B cell (primary cell): ENCODE results near the gene SELL. TPM values are rescaled to one million over a fixed set of nuclear protein-coding genes. Genes with fewer than 3 reads are reported as not detected.

ENCODE experiments used
- ATAC-seq: fragments of 200-7000 bp; cut with Tn5 transposase; one replicate; pipeline ENCODE4 v1.10.0; 2021; ENCODE audit warnings: low read depth, mild to moderate bottlenecking, moderate number of reproducible peaks, moderate library complexity
- CTCF ChIA-PET: fragments of 350-600 bp; sonication (Branson Sonifier 250); formaldehyde crosslinking; loops from one replicate; lab custom pipeline; 2021; ENCODE audit warnings: antibody characterized with exemption, inconsistent platforms; lab: Charles Lee
- POLR2A ChIA-PET: fragments of 350-600 bp; sonication (Branson Sonifier 250); formaldehyde crosslinking; loops from one replicate; lab custom pipeline; 2021; ENCODE audit warnings: antibody characterized with exemption; lab: Charles Lee
- DNase-seq: peaks from one replicate; pipeline ENCODE4 v3.0.0; 2013
- H2AFZ ChIP-seq: 2 replicates; pipeline ENCODE4 v1.6.1; 2012; ENCODE audit warnings: mild to moderate bottlenecking, low read depth, low read length; ENCODE audit not compliant: insufficient read depth, poor library complexity, severe bottlenecking
- H3K27ac ChIP-seq, 2 donors: 1 replicate in 1 of 2; 2 replicates in 1 of 2; pipeline ENCODE4 v1.5.1; 2012 to 2013; ENCODE audit warnings: low read length in 2 of 2, mild to moderate bottlenecking in 2 of 2, moderate library complexity in 1 of 2
- H3K27me3 ChIP-seq, 4 experiments: fragments of 200-600 bp in 1 of 4; sonication (generic) in 1 of 4; replicated peaks in 1 of 4; 1 replicate in 2 of 4; 2 replicates in 2 of 4; pipeline versions ENCODE4 v1.6.1 to v1.7.0; 2013 to 2016; ENCODE audit warnings: low read length in 3 of 4, mild to moderate bottlenecking in 2 of 4, mixed read lengths in 1 of 4, moderate library complexity in 1 of 4; ENCODE audit not compliant: insufficient read depth in 4 of 4, control insufficient read depth in 3 of 4; ENCODE audit errors: control extremely low read depth in 1 of 4
- H3K36me3 ChIP-seq, 2 experiments: replicated peaks in 1 of 2; 1 replicate in 1 of 2; 2 replicates in 1 of 2; pipeline versions ENCODE4 v1.6.1 to v1.7.1; 2013; ENCODE audit warnings: low read length in 1 of 2; ENCODE audit not compliant: insufficient read depth in 2 of 2, control insufficient read depth in 1 of 2; ENCODE audit errors: control extremely low read depth in 1 of 2, extremely low read depth in 1 of 2
- H3K4me1 ChIP-seq, 2 donors: fragments of 200-600 bp in 1 of 2; sonication (generic) in 1 of 2; 1 replicate in 1 of 2; 2 replicates in 1 of 2; pipeline versions ENCODE4 v1.5.1 to v1.6.1; 2013 to 2017; ENCODE audit warnings: low read length in 2 of 2; ENCODE audit not compliant: control insufficient read depth in 2 of 2, insufficient read depth in 2 of 2
- H3K4me2 ChIP-seq: replicated peaks from 2 replicates; pipeline ENCODE3; 2012; ENCODE audit warnings: mild to moderate bottlenecking, low read depth, low read length; ENCODE audit not compliant: poor library complexity, severe bottlenecking
- H3K4me3 ChIP-seq, 5 experiments: fragments of 200-600 bp in 1 of 5; sonication (generic) in 1 of 5; 1 replicate in 3 of 5; 2 replicates in 2 of 5; pipeline versions ENCODE4 v1.5.1 to v1.7.0; 2011 to 2016; ENCODE audit warnings: low read length in 4 of 5, mild to moderate bottlenecking in 4 of 5, low read depth in 2 of 5, control low read depth in 1 of 5, moderate library complexity in 1 of 5; ENCODE audit not compliant: insufficient read depth in 1 of 5; ENCODE audit errors: control extremely low read depth in 1 of 5, extremely low read depth in 1 of 5
- H3K79me2 ChIP-seq: fragments of 200-600 bp; sonication (generic); one replicate; pipeline ENCODE4 v1.6.0; 2016; ENCODE audit warnings: low read length; ENCODE audit not compliant: control insufficient read depth, insufficient read depth
- H3K9ac ChIP-seq: fragments of 200-600 bp; sonication (generic); 2 replicates; pipeline ENCODE4 v1.6.1; 2017; ENCODE audit warnings: mild to moderate bottlenecking, low read length, moderate library complexity
- H3K9me3 ChIP-seq, 3 donors: one replicate each; pipeline versions ENCODE4 v1.6.1 to v1.7.1; 2013; ENCODE audit warnings: low read length in 2 of 3; ENCODE audit not compliant: control insufficient read depth in 2 of 3, insufficient read depth in 1 of 3; ENCODE audit errors: control extremely low read depth in 1 of 3
- H4K20me1 ChIP-seq: 2 replicates; pipeline ENCODE4 v1.6.0; 2012; ENCODE audit warnings: mild to moderate bottlenecking, low read length; ENCODE audit not compliant: insufficient read depth, control insufficient read depth, poor library complexity, severe bottlenecking
- H3K27ac Mint-ChIP-seq: one replicate; pipeline ENCODE4 v1.8.0; 2021; ENCODE audit warnings: mixed read lengths
- H3K27me3 Mint-ChIP-seq: one replicate; pipeline ENCODE4 v1.8.0; 2021; ENCODE audit warnings: mixed read lengths
- H3K4me1 Mint-ChIP-seq: one replicate; pipeline ENCODE4 v1.8.0; 2021; ENCODE audit warnings: mixed read lengths
- H3K4me3 Mint-ChIP-seq: one replicate; pipeline ENCODE4 v1.8.0; 2021; ENCODE audit warnings: mixed read lengths
- H3K9me3 Mint-ChIP-seq: one replicate; pipeline ENCODE4 v1.8.0; 2022; ENCODE audit warnings: mixed read lengths; ENCODE audit not compliant: insufficient read depth
- EZH2 ChIP-seq: IDR thresholded peaks from 2 replicates; pipeline ENCODE4 v1.6.1; 2012; ENCODE audit warnings: borderline replicate concordance, low read depth, mild to moderate bottlenecking, moderate library complexity, low read length; ENCODE audit not compliant: insufficient read depth, poor library complexity, severe bottlenecking
- WGBS: methylation state at CpG from one replicate; pipeline ENCODE4 v1.1.5; 2013; ENCODE audit warnings: missing lambda C conversion rate; ENCODE audit not compliant: insufficient coverage; 5-methylcytosine and 5-hydroxymethylcytosine counted together
- intact Hi-C: fragments of 100-400 bp; cut with micrococcal nuclease; formaldehyde crosslinking; loops from one replicate; pipeline ENCODE4 v1.10.0; 2022
- polyA plus RNA-seq: library from polyadenylated mRNA; depleted of rRNA; stranded (reverse); fragments of >200 nt; gene quantifications from 2 replicates; pipeline ENCODE4 v1.2.3, GENCODE V29; 2012
- total RNA-seq, 2 donors: library from RNA; stranded (reverse); fragments of 120-200 nt in 1 of 2; gene quantifications; 1 replicate in 1 of 2; 2 replicates in 1 of 2; pipeline versions ENCODE4 v1.2.3 to v1.2.4, GENCODE V29; 2013 to 2022
- TF ChIP-seq, protein P1 (sequence below): fragments of 200-600 bp; IDR thresholded peaks from one replicate; pipeline ENCODE4 v1.8.0; 2022; ENCODE audit warnings: antibody characterized with exemption, mild to moderate bottlenecking

Gene SELL
- total and polyA plus RNA-seq, 2 donors (not counting 1 experiment from before 2014, with no cell fraction given) = 250 to 258 TPM

DNA sequence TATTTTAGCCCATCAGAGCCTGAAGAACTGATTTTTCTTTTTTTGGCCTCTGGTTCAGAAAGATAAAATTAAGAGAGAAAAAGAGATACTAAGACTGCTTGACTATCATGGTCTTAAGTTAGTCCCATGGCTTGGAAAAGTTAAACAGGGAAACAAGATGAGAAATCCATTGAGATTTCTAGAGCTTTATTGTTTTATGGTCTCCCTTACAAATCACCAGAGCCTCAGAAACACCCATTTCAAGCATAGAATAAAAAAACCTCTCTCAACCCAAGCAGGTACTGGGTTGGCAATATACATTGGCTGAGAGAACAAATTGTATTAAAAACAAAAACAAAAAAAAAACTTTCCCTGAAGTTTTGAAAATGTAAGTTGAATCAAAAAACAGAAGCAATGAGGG is 18.6 kb upstream of the SELL start:
- no peak for DNase-seq
- H3K9me3 Mint-ChIP-seq = no peaks in the 10 kb centered on the region
- H3K4me2 ChIP-seq = no peak overlapping the region
- H3K36me3 ChIP-seq = no peaks in the 10 kb centered on the region
- H4K20me1 ChIP-seq = no peaks in the 10 kb centered on the region
- H3K27ac ChIP-seq = no peak overlapping the region
- peaks cover 0 to 13% (median 2%) of the 10 kb centered on the region in 4 experiments for H3K27me3 ChIP-seq
- no peak for ATAC-seq
- no peaks in the 10 kb centered on the region for H3K9me3 ChIP-seq
- no peaks in the 10 kb centered on the region for H3K4me1 ChIP-seq
- no peak overlapping the region for H3K4me3 Mint-ChIP-seq
- no peak overlapping the region for H3K4me3 ChIP-seq
- POLR2A ChIA-PET = no interaction called here
- peaks cover 39% of the 10 kb centered on the region for H3K27me3 Mint-ChIP-seq
- H2AFZ ChIP-seq = no peak overlapping the region
- no peaks in the 10 kb centered on the region for H3K4me1 Mint-ChIP-seq
- intact Hi-C loops = no loop called here
- TF ChIP-seq, protein P1, sequence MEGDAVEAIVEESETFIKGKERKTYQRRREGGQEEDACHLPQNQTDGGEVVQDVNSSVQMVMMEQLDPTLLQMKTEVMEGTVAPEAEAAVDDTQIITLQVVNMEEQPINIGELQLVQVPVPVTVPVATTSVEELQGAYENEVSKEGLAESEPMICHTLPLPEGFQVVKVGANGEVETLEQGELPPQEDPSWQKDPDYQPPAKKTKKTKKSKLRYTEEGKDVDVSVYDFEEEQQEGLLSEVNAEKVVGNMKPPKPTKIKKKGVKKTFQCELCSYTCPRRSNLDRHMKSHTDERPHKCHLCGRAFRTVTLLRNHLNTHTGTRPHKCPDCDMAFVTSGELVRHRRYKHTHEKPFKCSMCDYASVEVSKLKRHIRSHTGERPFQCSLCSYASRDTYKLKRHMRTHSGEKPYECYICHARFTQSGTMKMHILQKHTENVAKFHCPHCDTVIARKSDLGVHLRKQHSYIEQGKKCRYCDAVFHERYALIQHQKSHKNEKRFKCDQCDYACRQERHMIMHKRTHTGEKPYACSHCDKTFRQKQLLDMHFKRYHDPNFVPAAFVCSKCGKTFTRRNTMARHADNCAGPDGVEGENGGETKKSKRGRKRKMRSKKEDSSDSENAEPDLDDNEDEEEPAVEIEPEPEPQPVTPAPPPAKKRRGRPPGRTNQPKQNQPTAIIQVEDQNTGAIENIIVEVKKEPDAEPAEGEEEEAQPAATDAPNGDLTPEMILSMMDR = no peak
- TF ChIP-seq EZH2 = no peak
- no peak overlapping the region for H3K27ac Mint-ChIP-seq
- H3K79me2 ChIP-seq = no peaks in the 10 kb centered on the region
- no peak overlapping the region for H3K9ac ChIP-seq
- CTCF ChIA-PET = no interaction called here

- POLR2A ChIA-PET = no interaction called here
Observed at GRCh38 chr1:169727307-169727706, 15.9 kb upstream of the SELL start.

More at GRCh38 chr1:169727307-169727706, 15.9 kb upstream of the SELL start:
- Mint-ChIP-seq H3K9me3 (no peaks in the 10 kb centered on the region), H3K4me3 (no peak overlapping the region), H3K4me1 (no peaks in the 10 kb centered on the region), H3K27ac (no peak overlapping the region), H3K27me3 (peaks cover 30% of the 10 kb centered on the region)
- H3K79me2 ChIP-seq = no peaks in the 10 kb centered on the region
- no peak for DNase-seq
- TF ChIP-seq, protein P1 = no peak
- no peak for TF ChIP-seq EZH2
- no peak overlapping the region for H3K9ac ChIP-seq
- H2AFZ ChIP-seq = no peak overlapping the region
- no peak overlapping the region for H3K4me2 ChIP-seq
- CTCF ChIA-PET = interaction anchor here (1.0 kb wide), 1 partner anchor 125 kb away, joined by 3 read pairs; no protein-coding TSS in a partner anchor
- H3K9me3 ChIP-seq = no peaks in the 10 kb centered on the region
- H3K4me1 ChIP-seq = no peaks in the 10 kb centered on the region
- no peaks in the 10 kb centered on the region for H4K20me1 ChIP-seq
- ATAC-seq = no peak
- intact Hi-C loops = no loop called here
- peaks cover 0 to 7% (median 2%) of the 10 kb centered on the region in 4 experiments for H3K27me3 ChIP-seq
- H3K36me3 ChIP-seq = no peaks in the 10 kb centered on the region
- H3K4me3 ChIP-seq = no peak overlapping the region
- H3K27ac ChIP-seq = no peak overlapping the region
- WGBS = 93% methylated on average over 5 of the region's 6 CpGs
